GM10266 (cell line): ENCODE data around the gene PRRC2C.

Experiments used
- DNase-seq: peaks from one replicate; pipeline ENCODE4 v3.0.0; 2012; ENCODE audit errors: extremely low spot score
- TF ChIP-seq, protein P1 (sequence below): IDR thresholded peaks from 2 replicates; pipeline ENCODE4 v1.5.1; 2012; ENCODE audit warnings: mild to moderate bottlenecking, low read depth; ENCODE audit not compliant: control insufficient read depth, insufficient read depth; ENCODE audit errors: missing control alignments

PRRC2C gene

DNA sequence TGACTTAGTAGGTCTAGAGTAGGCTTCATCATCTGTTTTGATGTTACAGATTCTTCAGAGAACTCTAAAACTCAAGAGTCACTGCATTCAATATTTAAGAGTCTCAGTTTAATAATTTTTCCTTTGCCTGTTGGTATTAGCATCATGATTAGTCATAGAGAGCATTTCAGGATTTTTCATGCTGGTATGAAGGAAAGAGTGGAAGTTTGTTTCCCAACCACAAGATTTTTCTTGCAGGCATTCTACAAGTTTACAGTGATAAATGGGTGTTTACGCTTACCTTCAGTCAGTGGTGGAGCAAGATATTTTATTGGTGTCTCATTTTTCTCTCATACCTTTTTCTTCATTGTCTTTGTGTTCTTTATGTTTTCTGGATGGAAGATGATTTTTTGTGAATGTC is 78.3 kb downstream of the PRRC2C start:
- TF ChIP-seq, protein P1, sequence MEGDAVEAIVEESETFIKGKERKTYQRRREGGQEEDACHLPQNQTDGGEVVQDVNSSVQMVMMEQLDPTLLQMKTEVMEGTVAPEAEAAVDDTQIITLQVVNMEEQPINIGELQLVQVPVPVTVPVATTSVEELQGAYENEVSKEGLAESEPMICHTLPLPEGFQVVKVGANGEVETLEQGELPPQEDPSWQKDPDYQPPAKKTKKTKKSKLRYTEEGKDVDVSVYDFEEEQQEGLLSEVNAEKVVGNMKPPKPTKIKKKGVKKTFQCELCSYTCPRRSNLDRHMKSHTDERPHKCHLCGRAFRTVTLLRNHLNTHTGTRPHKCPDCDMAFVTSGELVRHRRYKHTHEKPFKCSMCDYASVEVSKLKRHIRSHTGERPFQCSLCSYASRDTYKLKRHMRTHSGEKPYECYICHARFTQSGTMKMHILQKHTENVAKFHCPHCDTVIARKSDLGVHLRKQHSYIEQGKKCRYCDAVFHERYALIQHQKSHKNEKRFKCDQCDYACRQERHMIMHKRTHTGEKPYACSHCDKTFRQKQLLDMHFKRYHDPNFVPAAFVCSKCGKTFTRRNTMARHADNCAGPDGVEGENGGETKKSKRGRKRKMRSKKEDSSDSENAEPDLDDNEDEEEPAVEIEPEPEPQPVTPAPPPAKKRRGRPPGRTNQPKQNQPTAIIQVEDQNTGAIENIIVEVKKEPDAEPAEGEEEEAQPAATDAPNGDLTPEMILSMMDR, result no peak
- DNase-seq, result no peak

DNA sequence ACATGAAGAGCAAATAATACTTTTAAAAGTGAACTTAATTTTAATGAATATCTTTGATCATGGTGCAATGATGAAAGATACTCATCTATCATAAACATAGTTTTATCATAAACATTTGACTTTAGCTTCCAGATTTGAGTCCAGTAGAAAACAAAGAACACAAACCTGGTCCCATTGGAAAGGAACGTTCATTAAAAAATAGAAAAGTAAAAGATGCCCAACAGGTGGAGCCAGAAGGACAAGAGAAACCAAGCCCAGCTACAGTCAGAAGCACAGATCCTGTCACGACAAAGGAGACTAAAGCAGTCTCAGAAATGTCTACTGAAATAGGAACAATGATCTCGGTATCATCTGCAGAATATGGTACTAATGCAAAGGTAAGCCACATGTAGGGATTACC is 81.1 kb downstream of the PRRC2C start:
- no peak for DNase-seq
- TF ChIP-seq, protein P1, result no peak

DNA sequence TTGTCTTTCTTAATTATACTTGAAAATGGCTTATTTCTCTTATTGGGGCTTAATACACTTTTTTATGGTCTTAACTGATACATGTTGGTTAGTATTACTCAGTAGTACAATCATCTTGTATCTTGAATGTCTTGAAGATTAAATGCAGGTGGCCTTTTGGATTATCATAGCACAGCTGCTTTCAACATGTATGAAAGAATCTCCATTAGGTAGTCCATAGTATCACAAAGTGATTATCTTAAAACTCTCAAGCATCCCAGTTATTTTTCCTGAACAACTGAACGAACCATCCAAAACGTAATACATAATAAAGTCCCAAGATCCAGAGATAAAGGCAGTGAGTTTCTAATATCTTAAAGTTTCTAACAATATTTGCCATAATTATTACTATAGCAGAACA is 85.0 kb downstream of the PRRC2C start:
- no peak for DNase-seq
- TF ChIP-seq, protein P1, result no peak

DNA sequence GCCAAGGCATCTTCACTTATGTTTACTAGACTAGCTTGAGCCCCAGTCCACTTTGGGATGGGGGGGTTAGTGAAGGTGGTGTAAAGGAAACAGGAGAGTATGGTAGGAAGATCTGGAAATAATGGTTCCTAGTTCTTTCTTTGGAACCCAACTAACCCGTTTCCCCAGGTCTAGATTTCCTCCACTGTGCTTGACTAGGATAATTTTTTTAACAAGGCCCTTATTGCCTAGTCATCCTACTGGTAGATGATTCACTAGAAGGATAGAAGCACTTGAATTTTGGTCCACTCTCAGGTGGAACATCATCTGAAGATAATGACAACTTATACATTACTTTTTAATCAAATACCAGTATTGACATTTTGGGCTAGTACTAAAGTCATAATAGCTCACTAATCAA is 90.8 kb downstream of the PRRC2C start:
- TF ChIP-seq, protein P1, result no peak

DNA sequence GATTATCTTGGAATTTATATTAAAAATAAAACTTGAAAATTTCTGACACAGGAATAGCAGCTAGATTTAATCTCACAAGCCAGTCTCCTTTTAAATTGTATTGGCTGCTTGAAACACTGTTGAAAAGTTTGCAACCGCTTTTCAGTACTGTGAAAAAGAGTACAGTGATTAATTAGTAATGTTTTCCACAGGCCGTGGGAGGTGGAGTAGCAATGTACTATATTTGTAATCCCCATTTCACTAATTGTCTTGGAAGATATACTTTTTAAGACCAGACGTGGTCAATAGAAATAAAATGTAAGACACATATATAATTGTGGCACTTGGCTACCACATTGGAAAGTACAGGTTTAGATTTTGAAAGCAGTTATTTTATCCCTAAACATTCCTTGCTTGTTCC is 95.9 kb downstream of the PRRC2C start:
- DNase-seq, result no peak
- TF ChIP-seq, protein P1, result no peak

More for the DNA sequence above, 90.8 kb downstream of the PRRC2C start:
- no peak for DNase-seq

DNA sequence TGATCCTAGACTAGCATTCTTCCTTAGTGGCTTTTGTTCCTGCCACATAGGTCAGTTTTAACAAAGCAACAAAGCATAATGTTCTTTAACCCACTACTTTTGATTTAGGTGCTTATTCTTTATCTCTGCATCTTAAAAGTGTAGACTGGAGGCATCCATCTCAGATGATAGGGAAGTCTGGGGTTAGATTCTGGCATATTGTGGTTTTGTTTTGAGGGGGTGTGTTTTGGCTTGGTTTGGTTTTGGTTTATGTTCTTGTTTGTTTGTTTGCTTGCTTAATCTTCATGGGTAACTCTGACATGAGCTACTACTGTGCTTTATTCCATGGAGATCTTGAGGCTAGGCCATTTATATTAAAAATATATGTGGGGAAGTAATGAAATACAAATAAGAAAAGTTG is 96.4 kb downstream of the PRRC2C start:
- TF ChIP-seq, protein P1, result no peak
- DNase-seq, result no peak

DNA sequence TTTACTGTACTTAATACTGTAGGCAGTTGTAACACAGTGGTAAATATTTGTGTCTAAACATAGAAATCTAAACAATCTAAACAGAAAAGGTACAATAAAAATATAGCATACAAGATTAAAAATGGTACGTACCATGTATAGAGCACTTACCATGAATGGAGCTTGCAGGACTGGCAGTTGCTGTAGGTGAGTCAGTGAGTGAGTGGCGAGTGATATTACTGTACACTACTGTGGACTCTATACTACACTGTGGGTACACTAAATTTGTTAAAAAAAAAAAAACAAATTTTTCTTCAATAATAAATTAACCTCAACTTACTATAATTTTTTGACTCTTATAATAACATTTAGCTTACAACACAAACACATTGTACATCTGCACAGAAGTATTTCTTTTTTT is 97.3 kb downstream of the PRRC2C start:
- DNase-seq, result no peak
- TF ChIP-seq, protein P1, result no peak
